HG02884 (cell line): Measurements from ENCODE around the gene SLC6A6.

Experiments used
- ATAC-seq: cut with Tn5 transposase; IDR thresholded peaks from one replicate; pipeline ENCODE4 v1.9.1; 2021; ENCODE audit warnings: mild to moderate bottlenecking, moderate library complexity; ENCODE audit not compliant: unreplicated experiment

SLC6A6 gene

DNA sequence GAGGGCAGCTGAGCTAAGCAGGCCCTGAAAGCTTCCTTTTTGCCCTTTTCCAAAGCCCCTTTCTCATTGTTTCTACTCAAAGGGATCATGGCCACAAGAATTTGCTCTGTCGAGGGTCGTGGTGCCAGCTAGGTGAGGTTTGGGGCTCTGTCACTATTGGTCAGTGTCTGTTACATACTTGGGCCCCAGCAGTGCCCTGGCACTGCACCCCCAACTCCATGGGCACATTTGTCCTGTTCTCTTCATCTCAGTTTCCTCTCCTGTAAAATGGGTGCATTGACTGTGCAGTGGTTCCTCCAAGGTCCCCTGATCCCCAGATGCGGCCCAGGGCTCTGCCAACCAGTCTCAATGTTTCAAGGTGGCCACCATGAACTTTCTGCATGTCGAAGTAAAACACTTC, 62.1 kb downstream of the SLC6A6 start:
- ATAC-seq: no peak

DNA sequence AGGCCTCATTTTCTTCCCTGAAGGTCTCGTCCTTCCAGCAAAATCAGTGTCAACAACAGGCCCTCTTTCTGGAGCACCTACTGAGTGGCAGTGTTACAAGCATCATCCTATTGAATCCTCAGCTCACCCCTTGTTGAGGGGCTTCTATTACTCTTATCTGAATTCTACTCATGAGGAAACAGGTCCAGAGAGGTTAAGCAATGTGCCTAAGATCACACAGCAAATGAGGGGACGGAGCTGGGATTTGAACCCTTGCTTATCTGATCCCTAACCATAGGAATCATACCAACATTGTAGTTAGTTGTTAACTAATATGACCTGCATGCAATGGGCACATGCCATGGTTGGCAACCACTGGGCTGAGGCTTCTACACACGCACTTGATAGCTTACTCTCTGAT, 63.0 kb downstream of the SLC6A6 start:
- no peak for ATAC-seq

DNA sequence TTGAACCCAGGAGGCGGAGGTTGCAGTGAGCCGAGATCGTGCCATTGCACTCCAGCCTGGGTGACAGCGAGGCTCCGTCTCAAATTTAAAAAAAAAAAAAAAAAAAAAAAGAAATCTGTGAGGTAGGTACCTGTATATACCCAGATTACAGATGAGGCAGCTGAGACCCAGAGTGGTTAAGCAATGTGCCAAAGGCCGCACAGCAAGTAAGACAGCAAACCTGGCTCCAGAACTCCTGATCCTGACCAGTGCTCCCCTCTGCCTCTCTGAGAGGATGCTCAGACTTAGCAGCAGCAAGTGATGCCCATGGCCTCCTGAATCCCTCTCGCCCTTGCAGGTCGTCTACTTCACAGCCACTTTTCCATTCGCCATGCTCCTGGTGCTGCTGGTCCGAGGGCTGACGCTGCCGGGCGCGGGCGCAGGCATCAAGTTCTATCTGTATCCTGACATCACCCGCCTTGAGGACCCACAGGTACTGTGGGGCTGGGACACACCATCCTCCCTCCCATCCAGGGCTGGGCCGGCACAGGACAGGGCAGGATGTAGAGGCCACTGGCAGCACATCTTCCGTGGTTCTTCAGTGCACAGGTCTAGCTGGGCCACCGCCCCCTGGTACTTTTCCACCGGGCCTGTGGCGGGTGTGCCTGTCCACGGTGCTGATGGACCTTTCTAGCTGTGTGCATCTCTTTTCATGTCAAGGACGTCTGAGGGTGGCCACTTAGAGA, 63.9 kb downstream of the SLC6A6 start:
- no peak for ATAC-seq

DNA sequence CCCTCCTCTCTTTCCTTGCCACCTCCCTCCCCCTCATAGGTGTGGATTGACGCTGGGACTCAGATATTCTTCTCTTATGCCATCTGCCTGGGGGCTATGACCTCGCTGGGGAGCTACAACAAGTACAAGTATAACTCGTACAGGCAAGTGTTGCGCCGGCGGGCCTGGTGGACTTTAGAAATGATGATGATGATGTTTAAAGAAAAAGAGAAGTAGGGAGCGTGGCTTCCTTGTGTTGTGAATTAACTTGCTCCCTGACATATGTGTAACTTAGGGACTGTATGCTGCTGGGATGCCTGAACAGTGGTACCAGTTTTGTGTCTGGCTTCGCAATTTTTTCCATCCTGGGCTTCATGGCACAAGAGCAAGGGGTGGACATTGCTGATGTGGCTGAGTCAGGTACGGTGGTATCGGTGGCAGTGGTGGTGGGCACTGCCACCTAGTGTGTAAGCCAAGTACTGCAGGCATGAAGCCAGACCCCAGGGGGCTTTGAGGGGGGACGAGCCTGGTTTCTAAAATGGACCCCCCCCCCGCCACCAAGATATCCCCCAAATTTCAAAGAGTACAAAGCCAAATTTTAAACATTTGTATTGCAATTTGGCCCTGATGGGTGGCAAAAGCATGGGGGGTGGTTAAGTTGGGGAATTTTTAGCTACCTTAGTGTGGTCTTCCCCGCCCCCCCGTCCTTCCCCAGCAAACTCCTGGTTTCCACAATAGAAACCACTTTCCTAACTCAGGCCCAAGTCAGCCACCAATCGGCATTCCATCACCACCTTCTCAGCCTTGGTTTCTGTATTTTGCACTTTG, 65.6 kb downstream of the SLC6A6 start:
- ATAC-seq: no peak

DNA sequence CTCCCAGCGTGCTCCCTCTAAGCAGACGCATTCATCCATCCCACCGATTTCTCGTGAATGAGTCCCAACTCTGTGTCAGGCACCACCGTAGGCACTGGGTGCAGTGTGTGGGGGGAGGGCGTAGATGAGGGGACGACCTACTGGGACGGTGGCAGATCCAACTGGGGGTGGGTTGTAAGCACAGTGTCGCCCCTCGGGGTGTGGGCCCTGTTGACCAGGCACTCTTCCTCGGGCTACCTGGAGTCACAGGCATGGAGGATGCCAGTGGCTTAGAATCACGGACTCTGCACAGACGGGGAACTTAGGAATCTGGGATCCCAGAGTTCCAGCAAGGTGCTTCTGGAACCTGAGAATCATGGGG, 66.2 kb downstream of the SLC6A6 start:
- ATAC-seq: no peak

DNA sequence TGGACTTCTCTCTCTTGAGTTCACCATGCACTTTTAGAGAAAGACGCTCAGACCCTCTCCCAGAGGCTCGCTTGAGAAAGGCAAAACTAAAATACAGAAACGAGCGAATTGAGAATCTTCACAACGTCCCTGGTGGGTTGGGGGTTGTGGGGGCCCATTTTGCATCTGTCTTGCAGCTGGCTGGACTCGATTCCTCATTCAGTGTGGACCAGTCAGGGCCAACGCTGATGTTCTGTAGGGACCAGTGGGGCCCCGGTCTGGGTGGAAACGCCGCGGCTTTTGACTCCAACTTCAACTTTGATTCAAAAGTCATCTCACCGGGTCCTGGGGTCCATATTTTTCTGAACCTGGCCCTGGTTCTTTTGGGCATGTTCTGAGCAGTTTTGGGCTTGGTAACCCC, 68.1 kb downstream of the SLC6A6 start:
- no peak for ATAC-seq

DNA sequence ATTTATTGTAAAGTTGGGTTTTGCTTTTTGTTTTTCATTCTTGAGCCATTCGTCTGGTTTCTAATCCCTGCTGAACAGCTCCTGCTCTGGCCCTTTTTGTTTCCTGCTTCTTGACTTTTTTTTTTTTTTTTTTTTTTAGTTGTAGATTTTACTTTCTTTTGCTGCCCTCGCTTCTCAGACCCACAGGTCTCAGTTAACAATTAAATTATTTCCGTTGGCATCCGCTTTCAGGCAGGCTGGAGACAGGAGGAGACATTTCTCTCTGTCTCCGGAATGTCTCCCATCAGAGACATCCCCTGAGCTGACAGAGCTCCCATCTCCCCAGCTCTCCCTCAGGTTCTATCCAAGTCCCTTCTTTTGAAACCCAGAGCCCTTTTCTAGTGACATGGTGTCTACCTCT, 68.6 kb downstream of the SLC6A6 start:
- ATAC-seq: no peak

DNA sequence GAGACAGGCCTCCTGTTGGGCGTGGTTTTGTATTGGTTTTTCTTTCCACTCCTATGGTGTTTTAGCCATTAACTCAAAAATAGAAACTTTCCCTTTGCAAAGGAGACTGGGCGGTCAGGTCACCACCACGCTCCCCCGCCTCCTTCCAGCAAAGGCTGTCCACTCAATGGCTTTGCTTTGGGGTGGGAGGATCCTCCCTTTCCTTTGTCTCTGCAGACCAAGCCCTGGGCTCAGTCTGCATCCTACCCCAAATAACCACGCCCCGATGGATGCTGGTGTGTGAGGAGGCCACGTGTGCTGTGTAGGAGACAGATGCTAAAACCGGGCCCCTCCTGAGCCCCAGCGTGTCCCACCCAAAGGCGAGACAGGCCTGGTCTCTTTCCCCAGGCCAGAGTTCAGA, 69.3 kb downstream of the SLC6A6 start:
- ATAC-seq: no peak

DNA sequence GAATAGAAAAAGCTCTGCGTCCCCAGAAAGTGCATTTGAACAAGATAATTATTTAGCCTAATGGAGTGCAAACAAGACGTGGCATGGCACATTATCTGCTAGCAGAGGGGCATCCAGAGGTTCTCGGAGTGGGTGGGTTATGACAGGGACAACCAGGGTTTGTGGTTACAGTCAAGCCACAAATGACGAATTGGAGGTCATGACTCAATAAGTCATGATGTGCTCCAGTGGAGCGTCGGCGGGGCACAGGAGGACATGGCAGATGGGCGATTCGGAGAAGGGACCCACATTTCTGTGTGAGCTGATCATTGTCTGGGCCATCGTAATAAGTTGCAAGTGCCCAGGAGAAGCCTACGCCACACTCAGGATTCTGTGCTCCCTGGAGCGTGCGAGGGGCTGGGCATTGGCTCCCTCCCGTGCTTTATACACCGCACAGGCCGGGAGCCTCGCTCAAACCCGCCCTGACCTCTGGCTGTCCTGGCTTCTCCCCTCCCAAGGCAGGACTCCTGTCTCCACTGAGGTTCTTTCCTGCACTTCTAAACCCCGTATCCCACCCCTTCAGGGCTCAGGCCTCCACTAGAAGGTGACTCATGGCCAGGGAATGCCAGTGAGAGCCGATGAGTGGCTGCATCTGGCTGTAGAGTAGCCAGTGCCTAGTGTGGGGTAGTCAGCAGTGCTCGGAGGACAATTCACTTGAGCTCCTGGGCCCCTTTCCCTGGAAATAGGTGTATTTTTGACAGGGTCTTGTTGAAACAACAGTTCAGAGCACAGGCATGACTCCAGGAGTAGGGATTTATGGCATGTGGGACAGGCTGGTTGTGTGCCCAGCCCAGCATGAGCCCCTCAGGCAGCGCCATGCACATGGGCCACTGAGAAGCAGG, 70.3 kb downstream of the SLC6A6 start:
- no peak for ATAC-seq

DNA sequence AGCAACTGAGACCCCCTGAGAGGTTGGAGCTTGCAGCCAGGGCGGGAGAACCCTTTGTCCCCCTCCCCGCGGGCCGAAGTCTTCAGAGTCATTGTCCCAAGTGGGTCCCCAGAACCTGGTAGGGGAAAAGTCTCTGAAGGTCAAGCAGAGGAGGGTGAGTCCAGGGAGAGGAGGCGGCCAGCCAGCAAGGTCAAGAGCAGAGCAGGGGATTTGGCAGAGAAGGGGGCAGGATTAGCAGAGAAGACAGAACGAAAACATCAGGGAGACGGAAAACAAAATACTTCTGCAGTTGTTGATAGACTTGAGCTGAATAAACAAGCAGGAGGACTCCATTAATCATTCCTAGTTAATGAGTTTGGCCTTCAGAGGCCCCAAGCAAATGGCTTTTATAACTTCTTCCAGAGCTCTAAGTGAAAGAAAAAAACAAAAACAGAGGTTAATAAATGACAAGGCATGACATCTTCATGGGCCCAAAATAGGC, 71.0 kb downstream of the SLC6A6 start:
- no peak for ATAC-seq

DNA sequence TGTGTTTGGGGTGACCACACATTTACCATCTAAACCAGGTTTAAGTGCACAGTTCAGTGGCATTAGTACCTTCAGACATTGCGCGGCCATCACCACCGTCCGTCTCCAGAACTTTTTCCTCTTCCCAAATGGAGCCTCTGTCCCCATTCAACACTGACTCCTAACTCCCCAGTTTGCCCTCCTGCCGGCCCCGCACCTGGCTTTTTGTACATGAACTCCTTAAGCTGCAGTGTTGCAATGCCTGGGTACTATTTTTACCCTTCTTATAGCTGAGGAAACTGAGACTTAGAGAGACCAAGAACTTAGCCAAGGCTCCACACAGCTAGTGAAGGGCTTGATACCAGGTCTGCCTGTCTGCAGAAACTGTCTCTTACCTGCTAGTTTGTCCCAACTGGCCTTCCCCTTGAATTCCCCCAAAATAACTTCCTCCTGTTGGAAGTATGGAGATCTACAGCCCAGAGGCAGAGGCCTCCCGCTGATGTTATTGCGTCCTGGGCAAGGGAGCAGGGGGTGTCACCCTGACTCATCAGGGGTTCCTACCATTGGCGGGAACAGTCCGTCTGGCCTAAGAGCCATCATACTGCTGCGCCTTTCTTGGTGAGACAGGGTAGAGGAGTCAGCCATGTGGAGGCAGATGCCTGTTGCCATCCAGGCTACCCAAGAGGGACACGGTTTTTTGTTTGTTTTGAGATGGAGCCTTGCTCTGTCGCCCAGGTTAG, 72.1 kb downstream of the SLC6A6 start:
- no peak for ATAC-seq

DNA sequence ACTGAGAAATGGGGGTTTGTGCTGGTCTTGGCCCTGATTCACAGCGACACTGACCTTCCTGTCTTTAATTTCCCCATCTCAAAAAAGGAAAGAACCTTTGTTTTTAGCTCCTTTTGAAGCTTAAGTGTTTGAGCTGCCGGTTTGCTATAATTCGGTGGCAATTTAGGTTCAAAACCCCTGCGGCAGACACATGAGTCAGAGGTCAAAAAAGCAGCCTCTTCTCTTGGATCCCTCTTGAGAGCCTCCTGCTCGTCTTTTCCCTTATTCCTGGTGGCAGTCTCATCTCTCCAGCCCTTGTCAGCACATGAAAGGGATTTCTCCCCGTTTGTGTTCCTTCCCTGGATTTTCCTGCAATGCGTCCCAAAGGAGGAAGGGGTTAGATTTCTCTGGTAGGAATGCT, 73.2 kb downstream of the SLC6A6 start:
- ATAC-seq: no peak

DNA sequence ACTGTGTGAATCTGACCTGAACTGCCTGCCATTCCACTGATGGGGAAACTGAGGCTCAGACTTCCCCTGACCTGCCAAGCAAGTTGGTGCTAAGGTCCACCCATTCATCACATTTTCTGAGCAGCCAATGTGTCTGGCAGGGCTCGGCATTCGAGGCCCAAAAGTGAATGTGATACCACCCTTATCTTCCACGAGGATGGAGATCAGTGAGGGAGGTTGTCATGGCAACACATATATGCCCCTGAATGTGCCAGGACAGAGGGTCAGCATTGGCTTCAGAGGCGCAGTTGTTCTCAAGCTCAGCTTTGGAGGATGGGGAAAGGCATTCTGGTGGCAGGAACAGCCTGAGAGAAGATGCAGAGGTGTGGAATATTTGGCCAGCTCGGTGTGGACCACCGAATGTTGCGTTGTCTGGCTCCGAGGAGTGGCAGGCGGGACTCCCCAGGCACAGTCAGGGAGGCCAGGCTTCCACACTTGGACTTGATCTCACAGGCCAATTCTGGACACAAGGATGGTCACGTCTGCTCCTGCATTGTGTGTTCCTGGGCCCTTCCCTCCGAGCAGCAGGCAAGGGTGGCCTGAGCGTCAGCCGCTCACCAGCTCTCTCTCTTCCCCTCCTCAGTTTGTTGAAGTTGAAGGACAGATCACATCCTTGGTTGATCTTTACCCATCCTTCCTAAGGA, 74.3 kb downstream of the SLC6A6 start:
- ATAC-seq: no peak

DNA sequence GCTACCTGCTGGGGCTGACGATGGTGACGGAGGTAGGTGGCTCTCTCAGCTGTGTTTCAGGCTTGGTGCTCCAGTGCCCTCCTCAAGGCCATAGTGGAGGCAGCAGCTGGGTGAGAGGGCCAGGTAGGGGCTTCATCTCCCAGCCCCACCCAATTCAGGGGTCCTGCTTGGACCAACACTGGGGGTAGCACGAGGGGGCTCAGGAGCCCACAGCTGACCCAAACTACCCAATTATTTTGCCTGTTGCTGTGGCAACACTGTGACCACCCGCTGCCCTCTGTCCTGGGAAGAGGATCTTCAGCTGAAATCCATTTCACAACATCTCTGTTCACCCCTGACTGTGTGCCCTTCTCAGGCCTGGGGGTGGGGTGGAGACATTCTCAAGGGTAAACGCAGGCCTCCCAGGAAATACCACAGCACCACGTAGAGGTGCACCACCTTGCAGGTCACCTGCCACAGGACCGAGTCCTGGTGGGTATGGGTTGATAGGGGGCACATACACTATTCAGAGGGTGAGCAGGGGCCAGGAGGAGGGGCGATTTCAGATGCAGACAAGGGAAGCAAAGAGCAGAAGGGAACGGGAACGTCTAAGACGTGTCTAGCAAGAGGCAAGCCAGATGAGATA, 75.0 kb downstream of the SLC6A6 start:
- no peak for ATAC-seq

DNA sequence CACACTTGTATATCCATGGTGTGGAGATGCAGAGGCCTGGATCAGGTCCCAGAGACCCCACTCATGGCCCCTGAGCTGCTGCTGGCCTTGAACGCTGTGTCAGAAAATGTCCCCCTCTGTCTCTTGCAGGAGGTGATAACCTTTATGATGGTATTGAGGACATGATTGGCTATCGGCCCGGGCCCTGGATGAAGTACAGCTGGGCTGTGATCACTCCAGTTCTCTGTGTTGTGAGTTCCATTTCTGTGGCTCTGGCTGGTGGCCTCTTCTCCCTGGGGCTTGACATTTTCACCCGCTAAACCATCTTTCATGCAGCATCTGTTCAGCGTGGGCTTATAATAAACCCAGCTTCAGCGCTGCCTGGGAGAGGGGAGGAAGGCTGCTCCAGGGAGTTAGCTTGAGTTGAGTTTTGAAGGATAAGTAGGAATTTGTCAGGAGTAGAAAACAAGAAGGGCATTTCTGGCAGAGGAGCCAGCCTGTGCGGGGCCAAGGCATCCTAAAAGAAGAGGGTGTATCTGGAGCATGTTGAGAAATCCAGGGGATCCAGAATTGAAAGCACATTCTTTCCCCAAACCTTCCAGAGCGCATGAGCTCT, 76.6 kb downstream of the SLC6A6 start:
- no peak for ATAC-seq

DNA sequence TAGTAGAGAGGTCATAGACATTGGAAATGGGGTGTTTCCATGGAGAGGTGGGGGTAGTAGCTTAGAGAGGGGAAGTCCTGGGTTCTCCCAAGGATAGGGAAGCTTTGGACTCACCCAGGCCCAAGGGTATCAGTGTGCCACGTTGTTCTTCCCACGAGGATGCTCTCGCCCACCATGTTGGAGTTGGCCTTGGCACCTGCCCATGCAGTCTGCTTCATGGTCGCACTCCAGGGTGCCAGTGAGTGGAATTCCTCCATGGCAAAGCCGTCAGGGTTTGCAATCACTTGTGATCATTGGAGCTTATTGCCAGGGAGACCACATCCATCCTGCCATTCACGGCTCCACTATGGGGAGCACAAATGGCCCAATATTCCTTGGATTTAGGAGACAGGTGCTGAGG, 77.2 kb downstream of the SLC6A6 start:
- no peak for ATAC-seq

DNA sequence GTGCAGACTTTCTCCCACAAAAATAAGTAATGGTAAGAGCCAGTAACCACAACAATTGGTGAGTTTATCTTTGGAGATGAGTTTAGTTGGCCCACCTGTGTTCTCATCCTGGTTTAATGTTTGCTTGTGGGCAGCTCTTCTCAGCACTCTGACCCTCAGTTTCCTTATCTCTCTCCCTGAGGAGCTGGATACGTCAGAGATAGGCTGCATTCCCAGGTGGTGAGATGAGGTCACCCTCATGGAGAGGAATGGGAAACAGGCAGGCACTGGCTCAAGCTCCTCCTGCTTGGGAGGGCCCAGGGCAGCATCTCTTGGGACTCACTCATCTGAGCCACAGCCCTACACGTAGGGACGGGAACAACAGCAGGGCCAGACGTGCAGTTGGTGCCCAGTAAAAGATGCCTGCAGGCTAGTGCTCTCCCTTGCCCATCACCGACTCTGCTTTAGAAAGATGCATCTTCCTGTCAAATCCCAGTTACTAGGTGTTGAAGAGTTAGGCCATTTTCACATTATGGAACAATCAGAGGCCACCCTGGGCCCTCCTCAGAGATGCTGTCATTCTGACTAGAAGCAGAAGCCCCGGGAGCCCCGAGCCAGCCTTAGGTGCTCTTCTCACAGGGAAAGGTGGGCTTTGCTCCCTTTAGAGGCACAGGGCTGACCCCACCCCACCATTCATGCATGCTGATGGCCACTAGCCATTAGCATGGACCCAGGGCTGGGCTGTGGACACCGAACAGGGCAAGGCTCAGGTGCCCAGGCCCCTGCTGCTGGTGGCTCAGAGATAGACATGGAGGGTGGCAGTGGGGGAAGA, 78.0 kb downstream of the SLC6A6 start:
- ATAC-seq: no peak

DNA sequence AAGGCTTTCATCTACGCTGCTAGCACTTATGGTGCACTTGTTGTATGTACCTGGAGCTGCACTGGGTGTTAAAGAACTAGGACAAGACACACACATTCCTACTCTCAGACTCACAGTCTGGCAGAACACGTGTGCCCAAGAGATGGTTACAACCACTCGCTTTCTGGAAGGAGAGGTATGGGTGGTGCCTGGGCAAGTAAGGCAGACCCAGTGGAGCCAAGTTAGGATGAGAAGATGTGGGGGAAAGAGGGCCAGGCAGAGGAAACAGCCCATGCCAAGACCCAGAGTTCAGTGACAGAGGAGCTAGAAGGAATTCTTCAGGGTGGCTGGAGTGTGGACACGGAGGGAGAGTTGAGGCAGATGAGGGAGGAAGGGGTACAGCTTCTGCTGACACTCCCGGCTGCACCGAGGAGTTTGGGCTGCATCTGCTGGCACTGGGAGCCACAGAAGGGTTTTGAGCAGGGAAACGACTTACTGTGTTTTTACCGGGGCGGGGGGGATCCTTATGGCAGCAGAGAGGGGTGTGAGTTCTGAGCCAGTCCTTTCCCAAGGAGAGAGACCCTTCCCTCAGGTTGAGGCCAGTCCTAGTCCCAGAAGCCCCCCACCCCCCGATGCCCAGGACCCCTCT, 78.7 kb downstream of the SLC6A6 start:
- ATAC-seq: no peak
